Measurements from ENCODE around the gene PDE7B. TPM values are rescaled to one million over a fixed set of nuclear protein-coding genes. Genes with fewer than 3 reads are reported as not detected.

PDE7B gene
- total and polyA plus RNA-seq, 4 donors = 0.75 to 5.2 (median 1.3) TPM

DNA sequence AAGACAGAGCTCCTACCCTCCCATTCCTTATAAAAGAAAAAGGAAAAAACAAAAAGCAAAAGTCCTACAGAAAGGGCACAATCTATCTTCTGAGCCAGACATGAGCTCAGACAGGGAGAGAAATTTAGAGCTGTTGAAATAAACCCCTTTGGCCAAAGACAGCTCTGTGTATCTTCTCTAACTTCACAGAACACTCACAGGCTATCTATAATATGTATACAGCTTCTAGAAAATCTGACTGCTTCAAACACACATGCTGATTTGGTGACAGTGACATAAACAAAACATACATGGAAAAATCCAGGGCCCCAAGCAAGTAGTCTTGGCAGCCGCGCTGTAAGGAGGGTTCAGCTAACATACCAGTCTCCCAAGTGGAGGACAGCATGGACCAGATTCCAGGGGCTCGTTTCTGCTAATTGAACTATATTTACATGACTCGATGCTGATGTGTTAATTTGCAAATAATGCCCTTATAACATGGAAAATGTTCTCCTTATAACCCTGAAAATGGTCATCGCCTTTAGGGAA is 361.6 kb downstream of the PDE7B start:
- no peaks in the 10 kb centered on the region for H3K9me3 ChIP-seq (ENCODE audit: control insufficient read depth in 4 of 4, low read length in 3 of 4)
- no peak for TF ChIP-seq YY1 (IDR thresholded peaks at IDR 0.05)
- TF ChIP-seq, protein P1, sequence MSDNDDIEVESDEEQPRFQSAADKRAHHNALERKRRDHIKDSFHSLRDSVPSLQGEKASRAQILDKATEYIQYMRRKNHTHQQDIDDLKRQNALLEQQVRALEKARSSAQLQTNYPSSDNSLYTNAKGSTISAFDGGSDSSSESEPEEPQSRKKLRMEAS (IDR thresholded peaks at IDR 0.05) = no peak
- no peak for TF ChIP-seq GABPA (IDR thresholded peaks at IDR 0.05 in 1 of 2, conservative IDR thresholded peaks at IDR 0.05 in 1 of 2)
- TF ChIP-seq HNF4A (conservative IDR thresholded peaks at IDR 0.05) = no peak
- TF ChIP-seq FOXA1 (IDR thresholded peaks at IDR 0.05) = no peak
- TF ChIP-seq HNF4G (IDR thresholded peaks at IDR 0.05) = no peak
- TF ChIP-seq JUND (IDR thresholded peaks at IDR 0.05) = no peak
- no peak for TF ChIP-seq NR2F2 (IDR thresholded peaks at IDR 0.05)
- no peak for TF ChIP-seq SP1 (IDR thresholded peaks at IDR 0.05)
- TF ChIP-seq TAF1 (conservative IDR thresholded peaks at IDR 0.05) = no peak
- TF ChIP-seq, protein P2, sequence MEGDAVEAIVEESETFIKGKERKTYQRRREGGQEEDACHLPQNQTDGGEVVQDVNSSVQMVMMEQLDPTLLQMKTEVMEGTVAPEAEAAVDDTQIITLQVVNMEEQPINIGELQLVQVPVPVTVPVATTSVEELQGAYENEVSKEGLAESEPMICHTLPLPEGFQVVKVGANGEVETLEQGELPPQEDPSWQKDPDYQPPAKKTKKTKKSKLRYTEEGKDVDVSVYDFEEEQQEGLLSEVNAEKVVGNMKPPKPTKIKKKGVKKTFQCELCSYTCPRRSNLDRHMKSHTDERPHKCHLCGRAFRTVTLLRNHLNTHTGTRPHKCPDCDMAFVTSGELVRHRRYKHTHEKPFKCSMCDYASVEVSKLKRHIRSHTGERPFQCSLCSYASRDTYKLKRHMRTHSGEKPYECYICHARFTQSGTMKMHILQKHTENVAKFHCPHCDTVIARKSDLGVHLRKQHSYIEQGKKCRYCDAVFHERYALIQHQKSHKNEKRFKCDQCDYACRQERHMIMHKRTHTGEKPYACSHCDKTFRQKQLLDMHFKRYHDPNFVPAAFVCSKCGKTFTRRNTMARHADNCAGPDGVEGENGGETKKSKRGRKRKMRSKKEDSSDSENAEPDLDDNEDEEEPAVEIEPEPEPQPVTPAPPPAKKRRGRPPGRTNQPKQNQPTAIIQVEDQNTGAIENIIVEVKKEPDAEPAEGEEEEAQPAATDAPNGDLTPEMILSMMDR (IDR thresholded peaks at IDR 0.05; ENCODE audit: low read depth, low read length, missing input control) = no peak
- TF ChIP-seq, protein P3, sequence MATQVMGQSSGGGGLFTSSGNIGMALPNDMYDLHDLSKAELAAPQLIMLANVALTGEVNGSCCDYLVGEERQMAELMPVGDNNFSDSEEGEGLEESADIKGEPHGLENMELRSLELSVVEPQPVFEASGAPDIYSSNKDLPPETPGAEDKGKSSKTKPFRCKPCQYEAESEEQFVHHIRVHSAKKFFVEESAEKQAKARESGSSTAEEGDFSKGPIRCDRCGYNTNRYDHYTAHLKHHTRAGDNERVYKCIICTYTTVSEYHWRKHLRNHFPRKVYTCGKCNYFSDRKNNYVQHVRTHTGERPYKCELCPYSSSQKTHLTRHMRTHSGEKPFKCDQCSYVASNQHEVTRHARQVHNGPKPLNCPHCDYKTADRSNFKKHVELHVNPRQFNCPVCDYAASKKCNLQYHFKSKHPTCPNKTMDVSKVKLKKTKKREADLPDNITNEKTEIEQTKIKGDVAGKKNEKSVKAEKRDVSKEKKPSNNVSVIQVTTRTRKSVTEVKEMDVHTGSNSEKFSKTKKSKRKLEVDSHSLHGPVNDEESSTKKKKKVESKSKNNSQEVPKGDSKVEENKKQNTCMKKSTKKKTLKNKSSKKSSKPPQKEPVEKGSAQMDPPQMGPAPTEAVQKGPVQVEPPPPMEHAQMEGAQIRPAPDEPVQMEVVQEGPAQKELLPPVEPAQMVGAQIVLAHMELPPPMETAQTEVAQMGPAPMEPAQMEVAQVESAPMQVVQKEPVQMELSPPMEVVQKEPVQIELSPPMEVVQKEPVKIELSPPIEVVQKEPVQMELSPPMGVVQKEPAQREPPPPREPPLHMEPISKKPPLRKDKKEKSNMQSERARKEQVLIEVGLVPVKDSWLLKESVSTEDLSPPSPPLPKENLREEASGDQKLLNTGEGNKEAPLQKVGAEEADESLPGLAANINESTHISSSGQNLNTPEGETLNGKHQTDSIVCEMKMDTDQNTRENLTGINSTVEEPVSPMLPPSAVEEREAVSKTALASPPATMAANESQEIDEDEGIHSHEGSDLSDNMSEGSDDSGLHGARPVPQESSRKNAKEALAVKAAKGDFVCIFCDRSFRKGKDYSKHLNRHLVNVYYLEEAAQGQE (IDR thresholded peaks at IDR 0.05) = no peak
- TF ChIP-seq EGR1 (IDR thresholded peaks at IDR 0.05; ENCODE audit: low read depth in 2 of 2) = no peak
- TF ChIP-seq RAD21 (IDR thresholded peaks at IDR 0.05) = no peak
- TF ChIP-seq, protein P4, sequence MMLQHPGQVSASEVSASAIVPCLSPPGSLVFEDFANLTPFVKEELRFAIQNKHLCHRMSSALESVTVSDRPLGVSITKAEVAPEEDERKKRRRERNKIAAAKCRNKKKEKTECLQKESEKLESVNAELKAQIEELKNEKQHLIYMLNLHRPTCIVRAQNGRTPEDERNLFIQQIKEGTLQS (IDR thresholded peaks at IDR 0.05) = no peak
- no peak overlapping the region for H3K4me3 ChIP-seq (ENCODE audit: low read depth in 1 of 3, low read length in 3 of 3)
- H3K4me1 ChIP-seq (ENCODE audit: control insufficient read depth in 4 of 4, insufficient read depth in 4 of 4, low read length in 3 of 4) = no peaks in the 10 kb centered on the region
- no peaks in the 10 kb centered on the region for H3K36me3 ChIP-seq (ENCODE audit: control insufficient read depth in 4 of 4, insufficient read depth in 3 of 4, low read depth in 1 of 4, low read length in 3 of 4)
- 88% methylated on average over 5 of the region's 5 CpGs for WGBS
- DNase-seq (ENCODE audit: low spot score) = no peak
- no peak overlapping the region for H3K9ac ChIP-seq (ENCODE audit: low read depth in 1 of 2, low read length in 2 of 2)
- H3K27me3 ChIP-seq (ENCODE audit: control insufficient read depth in 4 of 4, insufficient read depth in 4 of 4, low read length in 3 of 4) = no peaks in the 10 kb centered on the region
- H3K27ac ChIP-seq (ENCODE audit: low read depth in 1 of 2, low read length in 2 of 2) = no peak overlapping the region

DNA sequence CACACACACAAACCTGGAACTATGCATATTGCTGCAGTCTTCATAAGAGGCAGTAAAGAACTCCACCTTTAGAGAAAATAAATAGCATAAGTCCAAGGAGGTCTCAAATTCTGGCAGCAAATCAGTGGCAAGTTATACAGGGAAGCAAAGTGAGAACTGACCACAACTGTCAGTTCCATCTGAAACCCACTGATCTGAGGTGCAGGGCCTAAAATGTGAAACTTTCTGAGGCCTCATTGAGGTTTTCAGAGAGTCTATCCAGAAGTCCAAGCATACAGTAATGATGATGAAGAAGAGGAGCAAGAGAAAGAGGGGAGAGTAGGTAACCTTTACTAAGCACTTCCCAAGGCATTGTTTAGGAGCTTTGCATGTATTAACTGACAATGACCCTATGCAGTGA is 362.4 kb downstream of the PDE7B start:
- no peak for DNase-seq (ENCODE audit: low spot score)
- H3K36me3 ChIP-seq (ENCODE audit: control insufficient read depth in 4 of 4, insufficient read depth in 3 of 4, low read depth in 1 of 4, low read length in 3 of 4) = no peaks in the 10 kb centered on the region
- no peak overlapping the region for H3K27ac ChIP-seq (ENCODE audit: low read depth in 1 of 2, low read length in 2 of 2)
- H3K4me3 ChIP-seq (ENCODE audit: low read depth in 1 of 3, low read length in 3 of 3) = no peak overlapping the region
- H3K27me3 ChIP-seq (ENCODE audit: control insufficient read depth in 4 of 4, insufficient read depth in 4 of 4, low read length in 3 of 4) = no peaks in the 10 kb centered on the region
- TF ChIP-seq NR2F2 (IDR thresholded peaks at IDR 0.05) = no peak
- TF ChIP-seq RXRA (IDR thresholded peaks at IDR 0.05) = no peak
- TF ChIP-seq, protein P4 (IDR thresholded peaks at IDR 0.05) = no peak
- TF ChIP-seq HNF4A (conservative IDR thresholded peaks at IDR 0.05) = no peak
- TF ChIP-seq FOXA2 (IDR thresholded peaks at IDR 0.05) = no peak
- no peak for TF ChIP-seq EGR1 (IDR thresholded peaks at IDR 0.05; ENCODE audit: low read depth in 2 of 2)
- TF ChIP-seq, protein P2 (IDR thresholded peaks at IDR 0.05; ENCODE audit: low read depth, low read length, missing input control) = no peak
- H3K9ac ChIP-seq (ENCODE audit: low read depth in 1 of 2, low read length in 2 of 2) = no peak overlapping the region
- no peaks in the 10 kb centered on the region for H3K4me1 ChIP-seq (ENCODE audit: control insufficient read depth in 4 of 4, insufficient read depth in 4 of 4, low read length in 3 of 4)
- H3K9me3 ChIP-seq (ENCODE audit: control insufficient read depth in 4 of 4, low read length in 3 of 4) = no peaks in the 10 kb centered on the region
